WTC11 (cell line): ENCODE data around the gene MCRIP2. TPM values are rescaled to one million over a fixed set of nuclear protein-coding genes. Genes with fewer than 3 reads are reported as not detected.

Source experiments
- ATAC-seq: fragments of 200-7000 bp; cut with Tn5 transposase; 2 replicates; pipeline ENCODE4 v1.10.0; 2021; ENCODE audit warnings: mild to moderate bottlenecking, moderate library complexity
- Bru-seq: library from RNA; stranded (reverse); fragments of 400-500 nt; gene quantifications from one replicate; lab custom pipeline; 2021; lab: Mats Ljungman, UMichigan
- CTCF ChIA-PET: fragments of 300-600 bp; sonication (Branson Sonifier 250); formaldehyde crosslinking; loops from one replicate; lab custom pipeline; 2021; ENCODE audit warnings: antibody characterized with exemption; lab: Charles Lee
- POLR2A ChIA-PET: fragments of 350-600 bp; sonication (Branson Sonifier 250); formaldehyde crosslinking; loops from one replicate; lab custom pipeline; 2021; ENCODE audit warnings: antibody characterized with exemption; lab: Charles Lee
- DNase-seq: peaks from one replicate; pipeline ENCODE4 v3.0.0; 2021; ENCODE audit warnings: low spot score
- H3K27ac Mint-ChIP-seq: 2 replicates; pipeline ENCODE4 v1.8.0; 2021; ENCODE audit warnings: mixed read lengths
- H3K27me3 Mint-ChIP-seq: 2 replicates; pipeline ENCODE4 v1.8.0; 2021; ENCODE audit warnings: low read depth, mild to moderate bottlenecking, moderate library complexity, mixed read lengths
- H3K36me3 Mint-ChIP-seq: 2 replicates; pipeline ENCODE4 v1.8.0; 2021; ENCODE audit warnings: mixed read lengths
- H3K4me1 Mint-ChIP-seq: 2 replicates; pipeline ENCODE4 v1.8.0; 2022; ENCODE audit warnings: mixed read lengths
- H3K4me3 Mint-ChIP-seq: 2 replicates; pipeline ENCODE4 v1.8.0; 2021; ENCODE audit warnings: mild to moderate bottlenecking, moderate library complexity, mixed read lengths
- H3K9me3 Mint-ChIP-seq: 2 replicates; pipeline ENCODE4 v1.8.0; 2021; ENCODE audit warnings: mixed read lengths
- ATF1 ChIP-seq: sonication (generic); formaldehyde crosslinking; IDR thresholded peaks from 2 replicates; pipeline ENCODE4 v1.8.1; 2023; ENCODE audit warnings: mild to moderate bottlenecking, moderate library complexity, missing genetic modification reagents
- CREM ChIP-seq: sonication (generic); formaldehyde crosslinking; IDR thresholded peaks from 2 replicates; pipeline ENCODE4 v1.8.1; 2022; ENCODE audit warnings: mild to moderate bottlenecking, missing genetic modification reagents, moderate library complexity
- ETV6 ChIP-seq: sonication (generic); formaldehyde crosslinking; IDR thresholded peaks from 2 replicates; pipeline ENCODE4 v1.8.1; 2022; ENCODE audit warnings: mild to moderate bottlenecking, missing genetic modification reagents
- FOXK1 ChIP-seq: sonication (generic); formaldehyde crosslinking; IDR thresholded peaks from 2 replicates; pipeline ENCODE4 v1.8.0; 2022; ENCODE audit warnings: mild to moderate bottlenecking, moderate library complexity, missing genetic modification reagents
- NFATC4 ChIP-seq: fragments of 250-450 bp; sonication (Bioruptor Pico); IDR thresholded peaks from 2 replicates; pipeline ENCODE4 v1.9.0; 2021; ENCODE audit warnings: mild to moderate bottlenecking
- NFE2L1 ChIP-seq: sonication (generic); formaldehyde crosslinking; IDR thresholded peaks from 2 replicates; pipeline ENCODE4 v1.8.1; 2023; ENCODE audit warnings: missing genetic modification reagents
- RORB ChIP-seq: fragments of 250-450 bp; sonication (Bioruptor Pico); IDR thresholded peaks from 2 replicates; pipeline ENCODE4 v1.9.0; 2021; ENCODE audit warnings: mild to moderate bottlenecking
- SMAD4 ChIP-seq: sonication (generic); formaldehyde crosslinking; IDR thresholded peaks from 2 replicates; pipeline ENCODE4 v1.8.0; 2022; ENCODE audit warnings: mild to moderate bottlenecking, missing genetic modification reagents
- TCF7 ChIP-seq: sonication (generic); formaldehyde crosslinking; IDR thresholded peaks from 2 replicates; pipeline ENCODE4 v1.8.0; 2022; ENCODE audit warnings: mild to moderate bottlenecking, low read depth, missing genetic modification reagents, moderate library complexity
- TEAD4 ChIP-seq: sonication (generic); formaldehyde crosslinking; IDR thresholded peaks from 2 replicates; pipeline ENCODE4 v1.8.0; 2022; ENCODE audit warnings: mild to moderate bottlenecking, missing genetic modification reagents
- TP53 ChIP-seq: sonication (generic); formaldehyde crosslinking; IDR thresholded peaks from 2 replicates; pipeline ENCODE4 v1.8.1; 2023; ENCODE audit warnings: mild to moderate bottlenecking, missing genetic modification reagents
- ZNF121 ChIP-seq: sonication (generic); formaldehyde crosslinking; IDR thresholded peaks from 2 replicates; pipeline ENCODE4 v1.8.0; 2023; ENCODE audit warnings: missing genetic modification reagents
- ZNF232 ChIP-seq: sonication (generic); formaldehyde crosslinking; IDR thresholded peaks from 2 replicates; pipeline ENCODE4 v1.8.0; 2022; ENCODE audit warnings: mild to moderate bottlenecking, missing genetic modification reagents
- ZNF263 ChIP-seq: sonication (generic); formaldehyde crosslinking; IDR thresholded peaks from 2 replicates; pipeline ENCODE4 v1.8.1; 2022; ENCODE audit warnings: low read depth, mild to moderate bottlenecking, moderate library complexity, missing genetic modification reagents
- long read RNA-seq, 3 experiments: library from RNA in 1 of 3; library from capped mRNA in 1 of 3; library from polyadenylated mRNA in 1 of 3; unstranded in 2 of 3; stranded (forward) in 1 of 3; transcript quantifications; one replicate each; pipeline ENCODE4 v2.0.0, GENCODE V29; 2021
- total RNA-seq: library from RNA; stranded (reverse); gene quantifications from 3 replicates; pipeline ENCODE4 v1.2.3, GENCODE V29; 2021
- TF ChIP-seq, protein P1 (sequence below): sonication (generic); formaldehyde crosslinking; IDR thresholded peaks from 2 replicates; pipeline ENCODE4 v1.8.1; 2023; ENCODE audit warnings: mild to moderate bottlenecking, missing genetic modification reagents, moderate library complexity
- TF ChIP-seq, protein P2 (sequence below): sonication (generic); formaldehyde crosslinking; conservative IDR thresholded peaks from 2 replicates; pipeline ENCODE4 v1.8.1; 2023; ENCODE audit warnings: mild to moderate bottlenecking, low read depth, missing genetic modification reagents, moderate library complexity
- TF ChIP-seq, protein P3 (sequence below): sonication (generic); formaldehyde crosslinking; IDR thresholded peaks from 2 replicates; pipeline ENCODE4 v1.8.1; 2023; ENCODE audit warnings: mild to moderate bottlenecking, missing genetic modification reagents, moderate library complexity
- TF ChIP-seq, protein P4 (sequence below): sonication (generic); formaldehyde crosslinking; IDR thresholded peaks from 2 replicates; pipeline ENCODE4 v1.8.0; 2023; ENCODE audit warnings: mild to moderate bottlenecking, missing genetic modification reagents
- TF ChIP-seq, protein P5 (sequence below): sonication (generic); formaldehyde crosslinking; IDR thresholded peaks from 2 replicates; pipeline ENCODE4 v1.8.1; 2023; ENCODE audit warnings: mild to moderate bottlenecking, moderate library complexity, missing genetic modification reagents
- TF ChIP-seq, protein P6 (sequence below): fragments of 250-450 bp; sonication (Bioruptor Pico); conservative IDR thresholded peaks from 2 replicates; pipeline ENCODE4 v1.9.0; 2021; ENCODE audit warnings: mild to moderate bottlenecking
- TF ChIP-seq, protein P7 (sequence below): fragments of 250-450 bp; sonication (Bioruptor Pico); IDR thresholded peaks from 2 replicates; pipeline ENCODE4 v1.8.0; 2021; ENCODE audit warnings: mild to moderate bottlenecking

The MCRIP2 gene, protein sequence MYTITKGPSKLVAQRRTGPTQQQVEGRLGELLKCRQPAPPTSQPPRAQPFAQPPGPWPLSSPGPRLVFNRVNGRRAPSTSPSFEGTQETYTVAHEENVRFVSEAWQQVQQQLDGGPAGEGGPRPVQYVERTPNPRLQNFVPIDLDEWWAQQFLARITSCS
- total RNA-seq = 63.3 to 76.0 TPM (median 66.7 TPM) in 3 replicates
- Bru-seq, nascent RNA = percentile 68 among the genes with signal in this experiment
- long read RNA-seq, experiment 1, transcript MCRIP2-206 (5 exons, 1,379 nt) = minor isoform, 5 of 89 reads
- long read RNA-seq, experiment 1, transcript MCRIP2-203 (6 exons, 1,050 nt) = minor isoform, 6 of 89 reads
- long read RNA-seq, experiment 1, transcript MCRIP2-201 (5 exons, 946 nt) = major isoform, 49 of 89 reads
- long read RNA-seq, experiment 1, transcript MCRIP2-204 (1 exons, 1,728 nt) = minor isoform, 7 of 89 reads
- long read RNA-seq, experiment 1, partial matches to known transcripts = 9 of 89 reads
- long read RNA-seq, experiment 1, other reads (novel, unspliced or antisense) = 11 of 89 reads
- long read RNA-seq, experiment 2, transcript MCRIP2-203 (6 exons, 1,050 nt) = minor isoform, 8 of 73 reads
- long read RNA-seq, experiment 2, transcript MCRIP2-201 (5 exons, 946 nt) = major isoform, 44 of 73 reads
- long read RNA-seq, experiment 2, partial matches to known transcripts = 7 of 73 reads
- long read RNA-seq, experiment 2, other reads (novel, unspliced or antisense) = 6 of 73 reads
- long read RNA-seq, experiment 3, partial matches to known transcripts = 1 of 8 reads
- long read RNA-seq, experiment 3, other reads (novel, unspliced or antisense) = 4 of 8 reads

DNA sequence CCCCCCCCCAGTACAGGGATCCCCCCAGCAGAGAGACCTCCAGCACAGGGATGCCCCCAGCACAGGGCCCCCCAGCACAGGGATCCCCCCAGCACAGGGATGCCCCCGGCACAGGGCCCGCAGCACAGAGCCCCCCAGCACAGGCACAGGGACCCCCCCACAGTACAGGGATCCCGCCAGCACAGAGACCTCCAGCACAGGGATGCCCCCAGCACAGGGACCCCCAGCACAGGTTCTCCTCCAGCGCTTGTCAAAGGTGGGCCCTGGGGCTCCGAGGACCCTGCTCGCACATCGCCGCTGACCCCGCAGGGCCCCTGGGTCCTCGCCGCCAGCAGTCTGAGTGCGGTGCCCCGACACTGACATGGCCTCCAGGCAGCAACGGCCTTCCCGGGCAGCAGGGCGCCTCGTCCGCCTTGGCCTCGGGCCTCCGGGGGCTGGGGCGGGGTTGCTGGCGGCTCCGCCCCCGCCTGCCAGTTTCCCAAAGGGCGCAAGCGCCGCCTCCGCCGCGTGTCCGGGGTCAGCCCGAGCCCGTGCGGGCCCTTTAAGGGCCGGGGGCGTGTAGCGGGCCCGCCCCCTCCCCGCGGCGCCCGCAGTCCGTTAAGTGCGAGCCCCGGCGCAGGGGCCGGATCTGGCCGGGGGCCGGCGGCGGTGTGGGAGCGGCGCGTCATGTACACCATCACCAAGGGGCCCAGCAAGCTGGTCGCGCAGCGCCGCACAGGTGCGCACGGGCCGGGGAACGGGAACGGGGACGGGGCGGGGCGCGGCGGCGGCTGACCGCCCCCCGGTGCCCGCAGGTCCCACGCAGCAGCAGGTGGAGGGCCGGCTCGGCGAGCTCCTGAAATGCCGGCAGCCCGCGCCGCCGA lies at the start of gene MCRIP2:
Gene MCRIP2, plus strand, starts transcription at position 503 of the 863 bp plus-strand sequence. Its CDS starts 164 bp downstream, at position 667.
- peak within 1 kb of the TSS; percentile 69 for H3K4me3 Mint-ChIP-seq
- DNase-seq = peak; percentile 90
- peak; percentile 58 for ATAC-seq
- H3K36me3 Mint-ChIP-seq = no peaks in the 10 kb centered on the region
- no peak within 1 kb of the TSS for H3K27ac Mint-ChIP-seq
- peaks cover 26% of the 10 kb centered on the region for H3K4me1 Mint-ChIP-seq
- POLR2A ChIA-PET = no interaction called here
- peaks cover 2% of the 10 kb centered on the region; the same call in 1 of the 2 replicates for H3K27me3 Mint-ChIP-seq
- CTCF ChIA-PET = interaction anchor here (1.0 to 1.9 kb wide), 4 partner anchors 19 to 62 kb away, joined by 3 to 8 read pairs (median 6); no protein-coding TSS in a partner anchor
- H3K9me3 Mint-ChIP-seq = no peaks in the 10 kb centered on the region
- TF ChIP-seq, protein P1, sequence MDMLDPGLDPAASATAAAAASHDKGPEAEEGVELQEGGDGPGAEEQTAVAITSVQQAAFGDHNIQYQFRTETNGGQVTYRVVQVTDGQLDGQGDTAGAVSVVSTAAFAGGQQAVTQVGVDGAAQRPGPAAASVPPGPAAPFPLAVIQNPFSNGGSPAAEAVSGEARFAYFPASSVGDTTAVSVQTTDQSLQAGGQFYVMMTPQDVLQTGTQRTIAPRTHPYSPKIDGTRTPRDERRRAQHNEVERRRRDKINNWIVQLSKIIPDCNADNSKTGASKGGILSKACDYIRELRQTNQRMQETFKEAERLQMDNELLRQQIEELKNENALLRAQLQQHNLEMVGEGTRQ = no peak
- TF ChIP-seq NFATC4 (CRISPR knock-in tag) (no peak), CREM (CRISPR knock-in tag) (no peak), ZNF232 (CRISPR knock-in tag) (no peak; the same call in 1 of the 2 replicates), ETV6 (peak; percentile 63; the same call in 1 of the 2 replicates), ZNF263 (CRISPR knock-in tag) (peak; percentile 25; the same call in 1 of the 2 replicates), FOXK1 (CRISPR knock-in tag) (peak; percentile 75), TCF7 (CRISPR knock-in tag) (no peak; the same call in 1 of the 2 replicates), ATF1 (CRISPR knock-in tag) (no peak), TP53 (CRISPR knock-in tag) (0 out of 2 replicates have a peak, but pooled peaks have one; percentile 18), SMAD4 (CRISPR knock-in tag) (no peak), NFE2L1 (no peak), TEAD4 (CRISPR knock-in tag) (no peak), ZNF121 (no peak), RORB (CRISPR knock-in tag) (no peak)
- TF ChIP-seq, protein P2, sequence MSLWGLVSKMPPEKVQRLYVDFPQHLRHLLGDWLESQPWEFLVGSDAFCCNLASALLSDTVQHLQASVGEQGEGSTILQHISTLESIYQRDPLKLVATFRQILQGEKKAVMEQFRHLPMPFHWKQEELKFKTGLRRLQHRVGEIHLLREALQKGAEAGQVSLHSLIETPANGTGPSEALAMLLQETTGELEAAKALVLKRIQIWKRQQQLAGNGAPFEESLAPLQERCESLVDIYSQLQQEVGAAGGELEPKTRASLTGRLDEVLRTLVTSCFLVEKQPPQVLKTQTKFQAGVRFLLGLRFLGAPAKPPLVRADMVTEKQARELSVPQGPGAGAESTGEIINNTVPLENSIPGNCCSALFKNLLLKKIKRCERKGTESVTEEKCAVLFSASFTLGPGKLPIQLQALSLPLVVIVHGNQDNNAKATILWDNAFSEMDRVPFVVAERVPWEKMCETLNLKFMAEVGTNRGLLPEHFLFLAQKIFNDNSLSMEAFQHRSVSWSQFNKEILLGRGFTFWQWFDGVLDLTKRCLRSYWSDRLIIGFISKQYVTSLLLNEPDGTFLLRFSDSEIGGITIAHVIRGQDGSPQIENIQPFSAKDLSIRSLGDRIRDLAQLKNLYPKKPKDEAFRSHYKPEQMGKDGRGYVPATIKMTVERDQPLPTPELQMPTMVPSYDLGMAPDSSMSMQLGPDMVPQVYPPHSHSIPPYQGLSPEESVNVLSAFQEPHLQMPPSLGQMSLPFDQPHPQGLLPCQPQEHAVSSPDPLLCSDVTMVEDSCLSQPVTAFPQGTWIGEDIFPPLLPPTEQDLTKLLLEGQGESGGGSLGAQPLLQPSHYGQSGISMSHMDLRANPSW (CRISPR knock-in tag) = no peak
- TF ChIP-seq, protein P3, sequence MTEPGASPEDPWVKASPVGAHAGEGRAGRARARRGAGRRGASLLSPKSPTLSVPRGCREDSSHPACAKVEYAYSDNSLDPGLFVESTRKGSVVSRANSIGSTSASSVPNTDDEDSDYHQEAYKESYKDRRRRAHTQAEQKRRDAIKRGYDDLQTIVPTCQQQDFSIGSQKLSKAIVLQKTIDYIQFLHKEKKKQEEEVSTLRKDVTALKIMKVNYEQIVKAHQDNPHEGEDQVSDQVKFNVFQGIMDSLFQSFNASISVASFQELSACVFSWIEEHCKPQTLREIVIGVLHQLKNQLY = no peak
- TF ChIP-seq, protein P4, sequence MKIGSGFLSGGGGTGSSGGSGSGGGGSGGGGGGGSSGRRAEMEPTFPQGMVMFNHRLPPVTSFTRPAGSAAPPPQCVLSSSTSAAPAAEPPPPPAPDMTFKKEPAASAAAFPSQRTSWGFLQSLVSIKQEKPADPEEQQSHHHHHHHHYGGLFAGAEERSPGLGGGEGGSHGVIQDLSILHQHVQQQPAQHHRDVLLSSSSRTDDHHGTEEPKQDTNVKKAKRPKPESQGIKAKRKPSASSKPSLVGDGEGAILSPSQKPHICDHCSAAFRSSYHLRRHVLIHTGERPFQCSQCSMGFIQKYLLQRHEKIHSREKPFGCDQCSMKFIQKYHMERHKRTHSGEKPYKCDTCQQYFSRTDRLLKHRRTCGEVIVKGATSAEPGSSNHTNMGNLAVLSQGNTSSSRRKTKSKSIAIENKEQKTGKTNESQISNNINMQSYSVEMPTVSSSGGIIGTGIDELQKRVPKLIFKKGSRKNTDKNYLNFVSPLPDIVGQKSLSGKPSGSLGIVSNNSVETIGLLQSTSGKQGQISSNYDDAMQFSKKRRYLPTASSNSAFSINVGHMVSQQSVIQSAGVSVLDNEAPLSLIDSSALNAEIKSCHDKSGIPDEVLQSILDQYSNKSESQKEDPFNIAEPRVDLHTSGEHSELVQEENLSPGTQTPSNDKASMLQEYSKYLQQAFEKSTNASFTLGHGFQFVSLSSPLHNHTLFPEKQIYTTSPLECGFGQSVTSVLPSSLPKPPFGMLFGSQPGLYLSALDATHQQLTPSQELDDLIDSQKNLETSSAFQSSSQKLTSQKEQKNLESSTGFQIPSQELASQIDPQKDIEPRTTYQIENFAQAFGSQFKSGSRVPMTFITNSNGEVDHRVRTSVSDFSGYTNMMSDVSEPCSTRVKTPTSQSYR (CRISPR knock-in tag) = peak; percentile 23; the same call in 1 of the 2 replicates
- TF ChIP-seq, protein P5, sequence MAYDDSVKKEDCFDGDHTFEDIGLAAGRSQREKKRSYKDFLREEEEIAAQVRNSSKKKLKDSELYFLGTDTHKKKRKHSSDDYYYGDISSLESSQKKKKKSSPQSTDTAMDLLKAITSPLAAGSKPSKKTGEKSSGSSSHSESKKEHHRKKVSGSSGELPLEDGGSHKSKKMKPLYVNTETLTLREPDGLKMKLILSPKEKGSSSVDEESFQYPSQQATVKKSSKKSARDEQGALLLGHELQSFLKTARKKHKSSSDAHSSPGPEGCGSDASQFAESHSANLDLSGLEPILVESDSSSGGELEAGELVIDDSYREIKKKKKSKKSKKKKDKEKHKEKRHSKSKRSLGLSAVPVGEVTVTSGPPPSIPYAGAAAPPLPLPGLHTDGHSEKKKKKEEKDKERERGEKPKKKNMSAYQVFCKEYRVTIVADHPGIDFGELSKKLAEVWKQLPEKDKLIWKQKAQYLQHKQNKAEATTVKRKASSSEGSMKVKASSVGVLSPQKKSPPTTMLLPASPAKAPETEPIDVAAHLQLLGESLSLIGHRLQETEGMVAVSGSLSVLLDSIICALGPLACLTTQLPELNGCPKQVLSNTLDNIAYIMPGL = peak; percentile 70
- TF ChIP-seq, protein P6, sequence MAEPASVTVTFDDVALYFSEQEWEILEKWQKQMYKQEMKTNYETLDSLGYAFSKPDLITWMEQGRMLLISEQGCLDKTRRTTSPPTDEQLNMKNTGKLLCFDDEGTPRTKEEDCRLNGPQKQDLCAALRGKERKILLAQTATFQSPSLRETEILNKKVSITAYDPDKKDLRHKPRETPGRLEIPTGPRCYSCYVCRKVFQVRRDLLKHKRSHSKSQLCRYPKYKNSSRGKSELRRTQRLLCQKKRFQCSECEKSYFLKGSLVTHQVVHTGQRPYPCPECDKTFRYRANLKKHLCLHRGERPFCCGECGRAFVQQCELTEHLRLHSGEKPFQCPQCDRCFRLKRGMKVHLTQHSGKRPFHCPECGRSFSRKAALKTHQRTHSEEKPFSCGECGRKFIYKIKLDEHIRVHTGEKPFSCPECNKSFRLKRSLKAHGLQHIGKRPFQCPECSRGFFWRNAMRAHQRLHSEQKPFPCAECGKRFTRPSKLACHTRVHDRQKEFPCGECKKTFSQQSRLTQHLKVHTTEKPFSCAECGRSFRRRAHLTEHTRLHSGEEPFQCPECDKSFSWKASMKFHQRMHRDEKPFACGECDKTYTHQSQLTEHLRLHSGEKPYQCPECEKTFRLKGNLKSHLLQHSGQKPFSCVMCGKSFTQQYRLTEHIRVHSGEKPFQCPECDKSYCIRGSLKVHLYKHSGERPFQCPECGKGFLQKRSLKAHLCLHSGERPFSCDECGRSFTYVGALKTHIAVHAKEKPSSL = no peak
- TF ChIP-seq, protein P7, sequence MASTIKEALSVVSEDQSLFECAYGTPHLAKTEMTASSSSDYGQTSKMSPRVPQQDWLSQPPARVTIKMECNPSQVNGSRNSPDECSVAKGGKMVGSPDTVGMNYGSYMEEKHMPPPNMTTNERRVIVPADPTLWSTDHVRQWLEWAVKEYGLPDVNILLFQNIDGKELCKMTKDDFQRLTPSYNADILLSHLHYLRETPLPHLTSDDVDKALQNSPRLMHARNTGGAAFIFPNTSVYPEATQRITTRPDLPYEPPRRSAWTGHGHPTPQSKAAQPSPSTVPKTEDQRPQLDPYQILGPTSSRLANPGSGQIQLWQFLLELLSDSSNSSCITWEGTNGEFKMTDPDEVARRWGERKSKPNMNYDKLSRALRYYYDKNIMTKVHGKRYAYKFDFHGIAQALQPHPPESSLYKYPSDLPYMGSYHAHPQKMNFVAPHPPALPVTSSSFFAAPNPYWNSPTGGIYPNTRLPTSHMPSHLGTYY (CRISPR knock-in tag) = no peak
